Body of pancreas (tissue), 4 donors: ENCODE data around the gene NCBP1. TPM values are rescaled to one million over a fixed set of nuclear protein-coding genes. Genes with fewer than 3 reads are reported as not detected.
"Not testable (repeated sequence)": the region's sequence is repeated elsewhere in the genome, so short reads cannot be mapped to it uniquely, and the experiment has no call there.

Experiments used
- ATAC-seq: fragments of 150-250 bp; one replicate; pipeline ENCODE4 v1.9.1; 2016
- DNase-seq, 4 donors: peaks; one replicate each; pipeline ENCODE4 v3.0.0-alpha.2; 2019
- H3K27ac ChIP-seq, 4 donors: fragments of 200-600 bp; sonication (generic); 1 replicate in 3 of 4; 2 replicates in 1 of 4; pipeline versions ENCODE4 v1.5.1 to v1.6.1; 2016 to 2019; ENCODE audit warnings: mild to moderate bottlenecking in 1 of 4, mixed read lengths in 1 of 4, moderate library complexity in 1 of 4
- H3K27me3 ChIP-seq, 2 donors: fragments of 200-600 bp; sonication (generic); one replicate each; pipeline ENCODE4 v1.6.0; 2016; ENCODE audit warnings: mild to moderate bottlenecking in 1 of 2
- H3K36me3 ChIP-seq, 2 donors: fragments of 200-600 bp; sonication (generic); replicated peaks in 1 of 2; 2 replicates each; pipeline ENCODE4 v1.5.1; 2016; ENCODE audit warnings: low read depth in 2 of 2; ENCODE audit not compliant: insufficient read depth in 1 of 2
- H3K4me1 ChIP-seq: fragments of 200-600 bp; sonication (generic); one replicate; pipeline ENCODE4 v1.6.0; 2016
- H3K4me3 ChIP-seq, 2 donors: fragments of 200-600 bp; sonication (generic); 1 replicate in 1 of 2; 2 replicates in 1 of 2; pipeline ENCODE4 v1.5.1; 2016 to 2019
- H3K9me3 ChIP-seq, 3 donors: fragments of 200-600 bp; sonication (generic); 1 replicate in 2 of 3; 2 replicates in 1 of 3; pipeline ENCODE4 v1.5.1; 2016
- POLR2A ChIP-seq, 3 donors: fragments of 450-650 bp; IDR thresholded peaks; one replicate each; pipeline ENCODE4 v1.6.1; 2016; ENCODE audit warnings: antibody characterized with exemption in 3 of 3, mild to moderate bottlenecking in 2 of 3
- WGBS, 2 donors: methylation state at CpG; one replicate each; pipeline ENCODE4 v1.1.5; 2017; 5-methylcytosine and 5-hydroxymethylcytosine counted together
- intact Hi-C: fragments of 100-400 bp; cut with DNase I; formaldehyde crosslinking; loops from one replicate; pipeline ENCODE4 v1.15.1; 2023
- total RNA-seq, 2 donors: library from RNA; depleted of rRNA; stranded (reverse); fragments of >200 nt; gene quantifications; one replicate each; pipeline ENCODE4 v1.1.0, GENCODE V29; 2016
- TF ChIP-seq, protein P1 (sequence below), 7 experiments: fragments of 450-650 bp in 4 of 7; fragments of 200-600 bp in 3 of 7; sonication (generic) in 3 of 7; IDR thresholded peaks; one replicate each; pipeline ENCODE4 v1.5.1; 2016 to 2019; ENCODE audit warnings: antibody characterized with exemption in 7 of 7

The NCBP1 gene
- total RNA-seq, 2 donors from 2014 or later = 11.4 to 14.5 TPM

DNA sequence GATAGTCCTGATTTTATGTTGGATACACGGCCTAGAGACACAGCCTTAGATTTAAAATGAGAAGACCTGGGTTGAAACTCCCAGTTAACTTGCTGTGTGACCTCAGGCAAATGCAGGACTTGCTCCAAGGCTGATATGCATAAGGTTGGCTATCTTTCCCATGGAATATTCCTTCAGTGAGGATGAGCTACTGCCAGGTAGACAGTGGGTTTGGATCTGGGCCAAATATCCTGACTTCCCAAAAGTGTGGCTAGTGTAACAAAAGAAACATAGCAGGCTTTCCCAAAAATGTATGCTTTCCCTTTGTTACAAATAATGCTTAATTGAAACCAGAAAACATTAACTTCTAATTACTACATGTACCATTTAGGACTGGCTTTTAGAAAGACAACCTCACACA is 64.2 kb downstream of the NCBP1 start:
- DNase-seq (no peak), ATAC-seq (peak; percentile 1)
- Histone ChIP-seq H3K4me3 (no peak overlapping the region), H3K4me1 (peaks cover 39% of the 10 kb centered on the region), H3K27me3 (no peaks in the 10 kb centered on the region), H3K27ac (peak overlapping the region; percentile 86 to 92 (median 89)), H3K9me3 (no peaks in the 10 kb centered on the region), H3K36me3 (no peaks in the 10 kb centered on the region)
- intact Hi-C loops = no loop called here
- 19 to 25% methylated on average over 1 of the region's 1 CpG for WGBS, 2 donors
- TF ChIP-seq, protein P1, sequence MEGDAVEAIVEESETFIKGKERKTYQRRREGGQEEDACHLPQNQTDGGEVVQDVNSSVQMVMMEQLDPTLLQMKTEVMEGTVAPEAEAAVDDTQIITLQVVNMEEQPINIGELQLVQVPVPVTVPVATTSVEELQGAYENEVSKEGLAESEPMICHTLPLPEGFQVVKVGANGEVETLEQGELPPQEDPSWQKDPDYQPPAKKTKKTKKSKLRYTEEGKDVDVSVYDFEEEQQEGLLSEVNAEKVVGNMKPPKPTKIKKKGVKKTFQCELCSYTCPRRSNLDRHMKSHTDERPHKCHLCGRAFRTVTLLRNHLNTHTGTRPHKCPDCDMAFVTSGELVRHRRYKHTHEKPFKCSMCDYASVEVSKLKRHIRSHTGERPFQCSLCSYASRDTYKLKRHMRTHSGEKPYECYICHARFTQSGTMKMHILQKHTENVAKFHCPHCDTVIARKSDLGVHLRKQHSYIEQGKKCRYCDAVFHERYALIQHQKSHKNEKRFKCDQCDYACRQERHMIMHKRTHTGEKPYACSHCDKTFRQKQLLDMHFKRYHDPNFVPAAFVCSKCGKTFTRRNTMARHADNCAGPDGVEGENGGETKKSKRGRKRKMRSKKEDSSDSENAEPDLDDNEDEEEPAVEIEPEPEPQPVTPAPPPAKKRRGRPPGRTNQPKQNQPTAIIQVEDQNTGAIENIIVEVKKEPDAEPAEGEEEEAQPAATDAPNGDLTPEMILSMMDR (IDR thresholded peaks at IDR 0.05) = no peak
- no peak for TF ChIP-seq POLR2A (IDR thresholded peaks at IDR 0.05)

DNA sequence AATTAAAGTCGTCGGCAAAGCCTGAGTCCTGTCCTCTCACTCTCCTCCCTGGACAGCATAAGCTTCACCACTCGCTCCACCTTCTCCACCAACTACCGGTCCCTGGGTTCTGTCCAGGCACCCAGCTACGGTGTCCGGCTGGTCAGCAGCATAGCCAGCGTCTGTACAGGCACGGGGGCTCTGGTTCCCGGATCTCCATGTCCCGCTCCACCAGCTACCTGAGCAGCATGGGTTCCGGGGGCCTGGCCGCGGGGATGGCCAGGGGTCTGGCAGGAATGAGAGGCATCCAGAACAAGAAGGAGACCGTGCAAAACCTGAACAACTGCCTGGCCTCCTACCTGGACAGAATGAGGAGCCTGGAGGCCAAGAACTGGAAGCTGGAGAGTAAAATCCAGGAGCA is 65.2 kb downstream of the NCBP1 start:
- peaks cover 40% of the 10 kb centered on the region for H3K4me1 ChIP-seq
- no peak overlapping the region for H3K27ac ChIP-seq
- WGBS, 2 donors = 86 to 95% methylated on average over 9 to 14 of the region's 14 CpGs
- DNase-seq (no peak), ATAC-seq (no peak)
- H3K4me3 ChIP-seq = no peak overlapping the region
- H3K36me3 ChIP-seq = no peaks in the 10 kb centered on the region
- no peaks in the 10 kb centered on the region for H3K9me3 ChIP-seq
- intact Hi-C loops = no loop called here
- TF ChIP-seq, protein P1 (IDR thresholded peaks at IDR 0.05) = no peak
- TF ChIP-seq POLR2A (IDR thresholded peaks at IDR 0.05) = no peak
- H3K27me3 ChIP-seq = no peaks in the 10 kb centered on the region

DNA sequence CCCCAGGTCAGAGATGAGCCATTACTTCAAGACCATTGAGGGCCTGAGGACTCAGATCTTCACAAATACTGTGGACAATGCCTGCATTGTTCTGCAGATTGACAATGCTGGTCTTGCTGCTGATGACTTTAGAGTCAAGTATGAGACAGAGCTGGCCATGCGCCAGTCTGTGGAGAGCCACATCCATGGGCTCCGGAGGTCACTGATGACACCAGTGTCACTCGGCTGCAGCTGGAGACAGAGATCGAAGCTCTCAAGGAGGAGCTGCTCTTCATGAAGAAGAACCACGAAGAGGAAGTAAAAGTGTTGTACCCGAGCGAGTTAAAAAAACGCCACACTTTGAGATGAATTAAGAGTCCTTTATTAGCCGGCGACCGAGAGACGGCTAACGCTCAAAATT is 65.7 kb downstream of the NCBP1 start:
- H3K4me3 ChIP-seq, DNase-seq, ATAC-seq, H3K27ac ChIP-seq, H3K9me3 ChIP-seq, intact Hi-C loops, H3K36me3 ChIP-seq, H3K27me3 ChIP-seq: not testable (repeated sequence)
- peaks cover 41% of the 10 kb centered on the region for H3K4me1 ChIP-seq
- 79 to 84% methylated on average over 13 of the region's 13 CpGs for WGBS, 2 donors

DNA sequence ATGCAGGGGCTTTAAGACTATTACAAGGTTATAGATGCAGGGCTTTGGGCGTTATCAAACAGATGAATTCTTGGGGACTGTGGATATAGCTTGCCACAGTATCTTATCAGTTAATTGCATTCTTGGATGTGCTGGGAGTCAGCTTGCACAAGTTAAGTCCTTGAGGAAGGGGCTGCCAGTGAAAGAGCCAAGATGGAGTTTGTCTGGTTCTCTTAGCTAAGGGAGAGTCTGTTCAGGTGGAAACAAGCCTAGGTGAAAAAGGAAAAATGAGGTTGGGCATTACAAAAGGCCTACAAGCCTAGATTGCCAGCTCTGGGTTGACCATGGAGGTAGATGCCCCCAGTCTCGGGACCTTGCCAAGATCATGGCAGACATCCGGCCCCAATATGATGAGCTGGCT is 66.2 kb downstream of the NCBP1 start:
- DNase-seq, H3K36me3 ChIP-seq, H3K27me3 ChIP-seq, intact Hi-C loops, ATAC-seq, H3K4me3 ChIP-seq, H3K9me3 ChIP-seq, H3K27ac ChIP-seq: not testable (repeated sequence)
- 87 to 90% methylated on average over 3 of the region's 3 CpGs for WGBS, 2 donors
- peaks cover 35% of the 10 kb centered on the region for H3K4me1 ChIP-seq

DNA sequence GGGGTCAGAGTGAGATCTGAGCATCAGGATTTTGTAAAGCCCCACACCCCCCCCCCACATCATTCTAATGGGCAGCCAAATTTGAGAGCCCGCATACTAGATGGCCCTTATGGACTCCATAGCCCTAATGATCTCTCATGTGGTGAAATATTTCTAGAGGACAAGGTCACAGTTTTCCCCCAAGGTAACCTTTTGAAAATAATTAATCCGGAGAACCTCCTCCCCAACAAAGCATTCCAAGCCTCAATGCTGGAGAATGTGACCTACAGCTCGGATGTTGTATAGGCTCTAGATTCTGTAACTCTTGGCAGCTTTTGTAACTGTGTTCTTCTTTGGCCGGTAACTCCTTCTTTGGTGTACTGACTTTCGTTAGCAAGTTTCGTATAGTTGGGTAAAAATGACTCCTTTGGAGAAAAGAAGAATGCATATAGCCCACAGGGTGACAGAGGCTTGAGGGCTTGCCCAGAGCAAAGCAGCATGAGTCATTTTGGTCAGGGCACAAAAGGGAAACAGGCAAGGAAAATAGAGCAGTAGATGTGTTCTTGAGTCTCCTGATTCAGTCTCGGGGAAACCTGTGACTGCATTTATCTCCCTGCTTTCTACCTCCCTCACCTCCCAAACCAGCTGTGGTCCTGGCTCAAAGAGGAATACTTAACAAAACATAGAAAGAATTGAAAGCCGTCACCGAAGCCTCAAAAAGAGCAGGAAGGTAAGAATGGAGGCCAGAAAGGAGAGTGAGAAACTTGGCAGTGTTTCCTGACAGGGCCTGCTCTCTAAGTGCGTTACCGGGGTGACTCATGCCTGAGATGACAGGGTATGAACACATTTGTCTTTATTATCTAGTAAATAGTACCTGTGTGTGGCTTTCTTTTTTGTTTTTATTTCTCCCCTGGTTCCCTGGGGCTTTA is 70.1 kb downstream of the NCBP1 start:
- TF ChIP-seq, protein P1 (IDR thresholded peaks at IDR 0.05) = no peak
- TF ChIP-seq POLR2A (IDR thresholded peaks at IDR 0.05) = peak in 1 of 3 donors; percentile 16
- Histone ChIP-seq H3K27ac (peak overlapping the region in 3 of 4 donors; percentile 66 to 84 (median 73)), H3K9me3 (no peaks in the 10 kb centered on the region), H3K36me3 (no peaks in the 10 kb centered on the region), H3K4me3 (no peak overlapping the region), H3K27me3 (no peaks in the 10 kb centered on the region), H3K4me1 (peaks cover 13% of the 10 kb centered on the region)
- ATAC-seq = peak; percentile 80
- peak in 3 of 4 donors; percentile 46 to 57 (median 50) for DNase-seq
- intact Hi-C loops = no loop called here
- 35 to 41% methylated on average over 11 of the region's 11 CpGs for WGBS, 2 donors
